HCT116 (cell line): ENCODE results near the gene PDE6D. TPM values are rescaled to one million over a fixed set of nuclear protein-coding genes. Genes with fewer than 3 reads are reported as not detected.

Source experiments
- ATAC-seq: fragments of 200-7000 bp; cut with Tn5 transposase; 2 replicates; pipeline ENCODE4 v1.9.1; 2020; ENCODE audit warnings: mild to moderate bottlenecking, moderate library complexity
- BruUV-seq: library from RNA; stranded (reverse); fragments of 400-500 nt; replicated peaks from 2 replicates; lab custom pipeline; 2021; lab: Mats Ljungman, UMichigan
- CTCF ChIA-PET: fragments of 300-600 bp; sonication (Branson Sonifier 250); formaldehyde crosslinking; loops from one replicate; lab custom pipeline; 2021; ENCODE audit warnings: antibody characterized with exemption; lab: Charles Lee
- POLR2A ChIA-PET: fragments of 300-600, 350-600 bp; sonication (Branson Sonifier 250); formaldehyde crosslinking; loops from one replicate; lab custom pipeline; 2021; ENCODE audit warnings: antibody characterized with exemption; lab: Charles Lee
- RAD21 ChIA-PET, 2 experiments: fragments of 300-600 bp; sonication (Branson Sonifier 250); formaldehyde crosslinking; loops; one replicate each; lab custom pipeline; 2023; ENCODE audit warnings: low total read pairs in 2 of 2; ENCODE audit not compliant: uncharacterized antibody in 2 of 2, unreplicated experiment in 2 of 2, low non-redundant PET in 1 of 2; lab: Charles Lee
- DNase-seq: peaks from one replicate; pipeline ENCODE4 v3.0.0-alpha.2; 2010; ENCODE audit warnings: low read depth, low spot score
- H2AFZ ChIP-seq: fragments of 200-600 bp; shearing (Covaris generic), sonication (generic); 2 replicates; pipeline ENCODE4 v1.6.1; 2017; ENCODE audit warnings: low read depth, mixed run types, mixed read lengths, antibody characterized with exemption, low read length; ENCODE audit not compliant: poor library complexity, severe bottlenecking
- H3K27ac ChIP-seq: 2 replicates; pipeline ENCODE4 v1.5.1; 2012; ENCODE audit warnings: low read depth, low read length
- H3K27me3 ChIP-seq: fragments of 200-600 bp; sonication (generic); 2 replicates; pipeline ENCODE4 v1.6.1; 2016; ENCODE audit warnings: mixed run types, low read length, mixed read lengths; ENCODE audit not compliant: insufficient read depth
- H3K36me3 ChIP-seq, 2 experiments: fragments of 200-500 bp in 1 of 2; fragments of 200-600 bp in 1 of 2; sonication (Bioruptor generic) in 1 of 2; sonication (generic) in 1 of 2; 2 replicates each; pipeline versions ENCODE4 v1.5.1 to v1.6.1; 2014 to 2016; ENCODE audit warnings: low read length in 2 of 2, inconsistent platforms in 1 of 2, mixed read lengths in 1 of 2, mixed run types in 1 of 2; ENCODE audit not compliant: insufficient read depth in 2 of 2, control insufficient read depth in 1 of 2
- H3K4me1 ChIP-seq, 2 experiments: fragments of 200-600 bp in 1 of 2; sonication (generic) in 1 of 2; 2 replicates each; pipeline versions ENCODE4 v1.5.1 to v1.6.1; 2012 to 2017; ENCODE audit warnings: low read length in 2 of 2, inconsistent platforms in 1 of 2, mild to moderate bottlenecking in 1 of 2, mixed read lengths in 1 of 2, mixed run types in 1 of 2, moderate library complexity in 1 of 2; ENCODE audit not compliant: insufficient read depth in 2 of 2, control insufficient read depth in 1 of 2
- H3K4me2 ChIP-seq: fragments of 200-600 bp; sonication (generic); 2 replicates; pipeline ENCODE4 v1.6.1; 2017; ENCODE audit warnings: mixed run types, low read length, mixed read lengths
- H3K4me3 ChIP-seq, 2 experiments: fragments of 200-600 bp in 1 of 2; sonication (generic) in 1 of 2; replicated peaks in 1 of 2; 2 replicates each; pipeline ENCODE4 v1.5.1; 2011 to 2016; ENCODE audit warnings: low read length in 2 of 2, control low read depth in 1 of 2, low read depth in 1 of 2, mild to moderate bottlenecking in 1 of 2, mixed read lengths in 1 of 2, mixed run types in 1 of 2
- H3K79me2 ChIP-seq: fragments of 200-600 bp; sonication (generic); 2 replicates; pipeline ENCODE4 v1.6.1; 2017; ENCODE audit warnings: mild to moderate bottlenecking, mixed run types, low read length, moderate library complexity, mixed read lengths; ENCODE audit not compliant: insufficient read depth
- H3K9ac ChIP-seq: fragments of 200-600 bp; sonication (generic); 2 replicates; pipeline ENCODE4 v1.6.1; 2016; ENCODE audit warnings: low read length, mixed read lengths
- H3K9me2 ChIP-seq: fragments of 200-600 bp; sonication (generic), shearing (Covaris generic); 2 replicates; pipeline ENCODE4 v1.6.1; 2017; ENCODE audit warnings: mixed run types, mild to moderate bottlenecking, moderate library complexity; ENCODE audit not compliant: insufficient read depth
- H3K9me3 ChIP-seq, 2 experiments: fragments of 200-500 bp in 1 of 2; fragments of 200-600 bp in 1 of 2; sonication (Bioruptor generic) in 1 of 2; sonication (generic) in 1 of 2; 2 replicates each; pipeline ENCODE4 v1.6.1; 2014 to 2017; ENCODE audit warnings: low read length in 2 of 2, mixed read lengths in 2 of 2, inconsistent platforms in 1 of 2, low read depth in 1 of 2, mild to moderate bottlenecking in 1 of 2, mixed run types in 1 of 2, moderate library complexity in 1 of 2; ENCODE audit not compliant: control insufficient read depth in 1 of 2, insufficient read depth in 1 of 2
- H4K20me1 ChIP-seq: fragments of 200-600 bp; sonication (generic), shearing (Covaris generic); 2 replicates; pipeline ENCODE4 v1.6.1; 2017; ENCODE audit warnings: mixed run types, mild to moderate bottlenecking, moderate library complexity; ENCODE audit not compliant: insufficient read depth
- ATF3 ChIP-seq: IDR thresholded peaks from 2 replicates; pipeline ENCODE4 v1.6.1; 2012
- CBX3 ChIP-seq: IDR thresholded peaks from 2 replicates; pipeline ENCODE4 v1.6.1; 2012; ENCODE audit warnings: low read depth
- RAD21 ChIP-seq: IDR thresholded peaks from 2 replicates; pipeline ENCODE4 v1.6.1; 2012; ENCODE audit warnings: low read depth, mild to moderate bottlenecking
- REST ChIP-seq: IDR thresholded peaks from 2 replicates; pipeline ENCODE4 v1.6.1; 2012; ENCODE audit warnings: low read depth
- YY1 ChIP-seq: IDR thresholded peaks from 2 replicates; pipeline ENCODE4 v1.6.1; 2011; ENCODE audit warnings: low read length, low read depth, moderate library complexity, mild to moderate bottlenecking; ENCODE audit not compliant: insufficient replicate concordance; ENCODE audit errors: extremely low read depth
- intact Hi-C: fragments of 100-400 bp; cut with micrococcal nuclease; formaldehyde crosslinking; loops from 2 replicates; pipeline ENCODE4 v1.10.0; 2022
- total RNA-seq: library from RNA; stranded (reverse); gene quantifications from one replicate; pipeline ENCODE4 v1.2.1, GENCODE V29; 2021; ENCODE audit not compliant: unreplicated experiment

Gene PDE6D
- total RNA-seq, 1 experiment from 2014 or later = 26.6 TPM

- Histone ChIP-seq H3K4me2 (peak overlapping the region; percentile 56), H3K9ac (no peak overlapping the region), H2AFZ (no peak overlapping the region), H3K36me3 (peaks cover 8 to 9% of the 10 kb centered on the region in 2 experiments; a peak in 3 of 4 replicates), H3K27me3 (no peaks in the 10 kb centered on the region), H3K27ac (no peak overlapping the region; the same call in 1 of the 2 replicates), H3K9me3 (no peaks in the 10 kb centered on the region), H3K79me2 (peaks cover 9% of the 10 kb centered on the region), H4K20me1 (peaks cover 6% of the 10 kb centered on the region; the same call in 1 of the 2 replicates), H3K4me3 (no peak overlapping the region), H3K9me2 (no peaks in the 10 kb centered on the region), H3K4me1 (peaks cover 21 to 64% of the 10 kb centered on the region in 2 experiments)
- ChIA-PET RAD21 (interaction anchor here (0.6 to 4.2 kb wide), 2 partner anchors 23 to 39 kb away, joined by 3 to 31 read pairs; no protein-coding TSS in a partner anchor), POLR2A (interaction anchor here (0.7 to 6.5 kb wide), 3 partner anchors 8 to 43 kb away, joined by 4 to 50 read pairs (median 4); partner anchors contain the start of gene PTMA), CTCF (interaction anchor here (5.5 to 5.7 kb wide), 2 partner anchors 42 to 105 kb away, joined by 80 to 185 read pairs; no protein-coding TSS in a partner anchor)
- ATAC-seq (no peak), DNase-seq (no peak)
- BruUV-seq = no TSS peak
- intact Hi-C loops = no loop called here
- TF ChIP-seq YY1 (no peak), ATF3 (no peak), REST (no peak), RAD21 (no peak), CBX3 (no peak)
Observed at GRCh38 chr2:231716666-231717280, 64.3 kb downstream of the PDE6D start.
